Esophagus squamous epithelium (tissue), 4 donors: ENCODE results near the gene GUCA2A.

Source experiments
- POLR2A ChIP-seq, 4 donors: fragments of 450-650 bp; IDR thresholded peaks; one replicate each; pipeline ENCODE4 v1.6.1; 2017; ENCODE audit warnings: antibody characterized with exemption in 4 of 4, mild to moderate bottlenecking in 4 of 4, moderate library complexity in 3 of 4
- TF ChIP-seq, protein P1 (sequence below), 6 experiments: fragments of 450-650 bp in 4 of 6; fragments of 200-600 bp in 2 of 6; sonication (generic) in 2 of 6; IDR thresholded peaks; one replicate each; pipeline ENCODE4 v1.5.1; 2016 to 2019; ENCODE audit warnings: antibody characterized with exemption in 6 of 6, mild to moderate bottlenecking in 4 of 6, moderate library complexity in 4 of 6

DNA sequence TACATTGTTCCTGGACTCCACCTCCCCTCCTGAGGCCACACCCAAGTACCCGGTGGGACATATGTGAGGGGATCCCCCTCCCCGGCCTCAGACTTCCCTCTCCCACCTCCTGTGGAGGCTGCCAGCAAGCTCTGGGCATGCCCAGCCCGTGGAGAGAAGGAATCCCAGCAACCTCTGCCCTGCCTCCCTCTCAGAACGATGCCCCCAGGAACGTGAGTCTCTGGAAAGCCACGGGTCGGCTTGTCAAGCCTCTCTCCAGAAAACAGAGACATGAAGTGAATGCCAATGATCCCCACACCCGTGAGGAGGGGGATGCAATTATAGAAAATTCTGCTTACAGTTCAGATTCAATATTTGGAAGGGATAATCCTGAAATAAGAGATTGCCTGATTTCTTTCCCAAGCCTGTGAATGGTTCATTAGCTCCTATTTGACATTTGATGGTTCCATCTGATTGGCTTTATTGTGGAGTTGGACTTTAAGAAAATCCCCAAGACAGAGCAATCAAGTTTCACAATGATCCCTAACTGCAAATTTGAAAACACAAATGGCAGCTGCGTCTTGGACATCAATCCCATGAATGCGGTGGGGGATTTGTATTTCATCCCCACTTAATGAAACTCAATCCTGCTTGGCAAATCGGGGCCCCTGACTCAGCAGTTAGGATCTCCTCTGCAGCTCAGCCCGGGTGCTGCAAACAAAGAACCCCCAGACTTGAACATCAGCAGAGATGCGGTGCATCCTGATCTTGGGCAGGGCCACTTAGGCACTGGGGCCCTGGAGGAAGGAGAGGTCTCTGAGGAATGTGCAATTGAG, 20.4 kb downstream of the GUCA2A start:
- TF ChIP-seq, protein P1, sequence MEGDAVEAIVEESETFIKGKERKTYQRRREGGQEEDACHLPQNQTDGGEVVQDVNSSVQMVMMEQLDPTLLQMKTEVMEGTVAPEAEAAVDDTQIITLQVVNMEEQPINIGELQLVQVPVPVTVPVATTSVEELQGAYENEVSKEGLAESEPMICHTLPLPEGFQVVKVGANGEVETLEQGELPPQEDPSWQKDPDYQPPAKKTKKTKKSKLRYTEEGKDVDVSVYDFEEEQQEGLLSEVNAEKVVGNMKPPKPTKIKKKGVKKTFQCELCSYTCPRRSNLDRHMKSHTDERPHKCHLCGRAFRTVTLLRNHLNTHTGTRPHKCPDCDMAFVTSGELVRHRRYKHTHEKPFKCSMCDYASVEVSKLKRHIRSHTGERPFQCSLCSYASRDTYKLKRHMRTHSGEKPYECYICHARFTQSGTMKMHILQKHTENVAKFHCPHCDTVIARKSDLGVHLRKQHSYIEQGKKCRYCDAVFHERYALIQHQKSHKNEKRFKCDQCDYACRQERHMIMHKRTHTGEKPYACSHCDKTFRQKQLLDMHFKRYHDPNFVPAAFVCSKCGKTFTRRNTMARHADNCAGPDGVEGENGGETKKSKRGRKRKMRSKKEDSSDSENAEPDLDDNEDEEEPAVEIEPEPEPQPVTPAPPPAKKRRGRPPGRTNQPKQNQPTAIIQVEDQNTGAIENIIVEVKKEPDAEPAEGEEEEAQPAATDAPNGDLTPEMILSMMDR (IDR thresholded peaks at IDR 0.05) = no peak
- TF ChIP-seq POLR2A (IDR thresholded peaks at IDR 0.05) = no peak
